ENCODE data around the gene GKN2.
"Not testable (repeated sequence)": the region's sequence is repeated elsewhere in the genome, so short reads cannot be mapped to it uniquely, and the experiment has no call there.

GKN2 gene

DNA sequence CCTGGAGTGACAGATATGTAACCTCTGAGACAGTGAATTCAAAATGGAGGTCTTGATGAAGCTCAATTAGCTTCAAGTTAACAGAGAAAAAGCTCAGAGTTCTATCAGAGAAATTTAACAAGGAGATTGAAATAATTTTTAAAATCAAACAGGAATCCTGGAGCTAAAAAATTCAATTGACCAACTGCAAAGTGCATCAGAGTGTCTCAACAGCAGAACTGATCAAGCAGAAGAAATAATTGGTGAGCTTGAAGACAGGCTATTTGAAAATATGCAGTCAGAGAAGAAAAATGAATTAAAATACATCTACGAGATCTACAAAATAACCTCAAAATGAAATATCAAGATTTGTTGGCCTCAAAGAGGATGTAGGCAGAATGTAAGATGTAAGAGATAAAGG lies 51.1 kb downstream of the GKN2 start:
- H3K4me3 ChIP-seq (ENCODE audit: low read depth, low read length) = no peak overlapping the region
- no peak for DNase-seq (ENCODE audit: low read depth)
- TF ChIP-seq, protein P1, sequence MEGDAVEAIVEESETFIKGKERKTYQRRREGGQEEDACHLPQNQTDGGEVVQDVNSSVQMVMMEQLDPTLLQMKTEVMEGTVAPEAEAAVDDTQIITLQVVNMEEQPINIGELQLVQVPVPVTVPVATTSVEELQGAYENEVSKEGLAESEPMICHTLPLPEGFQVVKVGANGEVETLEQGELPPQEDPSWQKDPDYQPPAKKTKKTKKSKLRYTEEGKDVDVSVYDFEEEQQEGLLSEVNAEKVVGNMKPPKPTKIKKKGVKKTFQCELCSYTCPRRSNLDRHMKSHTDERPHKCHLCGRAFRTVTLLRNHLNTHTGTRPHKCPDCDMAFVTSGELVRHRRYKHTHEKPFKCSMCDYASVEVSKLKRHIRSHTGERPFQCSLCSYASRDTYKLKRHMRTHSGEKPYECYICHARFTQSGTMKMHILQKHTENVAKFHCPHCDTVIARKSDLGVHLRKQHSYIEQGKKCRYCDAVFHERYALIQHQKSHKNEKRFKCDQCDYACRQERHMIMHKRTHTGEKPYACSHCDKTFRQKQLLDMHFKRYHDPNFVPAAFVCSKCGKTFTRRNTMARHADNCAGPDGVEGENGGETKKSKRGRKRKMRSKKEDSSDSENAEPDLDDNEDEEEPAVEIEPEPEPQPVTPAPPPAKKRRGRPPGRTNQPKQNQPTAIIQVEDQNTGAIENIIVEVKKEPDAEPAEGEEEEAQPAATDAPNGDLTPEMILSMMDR (conservative IDR thresholded peaks at IDR 0.05; ENCODE audit: low read depth, low read length) = no peak

DNA sequence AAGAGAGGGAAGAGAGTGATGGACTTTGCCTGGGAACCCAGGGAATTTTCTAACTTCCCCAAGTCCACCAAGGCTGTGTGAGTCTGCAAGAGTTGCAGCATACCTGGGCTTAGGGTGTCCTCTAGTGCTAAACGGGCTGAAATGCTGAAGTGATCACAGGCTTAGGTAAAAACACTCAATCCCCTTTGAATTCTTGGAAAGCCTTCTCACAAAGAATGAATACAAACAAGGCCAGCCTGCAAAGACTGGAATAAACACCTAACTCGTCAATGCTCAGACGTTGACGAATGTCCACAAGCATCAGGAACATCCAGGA lies 51.5 kb downstream of the GKN2 start:
- DNase-seq (ENCODE audit: low read depth) = peak; percentile 62
- H3K4me3 ChIP-seq (ENCODE audit: low read depth, low read length) = no peak overlapping the region
- TF ChIP-seq, protein P1 (conservative IDR thresholded peaks at IDR 0.05; ENCODE audit: low read depth, low read length) = peak; percentile 58

GRCh38 chr2:68900496-68901198 lies 52.0 kb downstream of the GKN2 start:
- no peak overlapping the region for H3K4me3 ChIP-seq (ENCODE audit: low read depth, low read length)
- DNase-seq (ENCODE audit: low read depth) = peak; percentile 10
- TF ChIP-seq, protein P1 (conservative IDR thresholded peaks at IDR 0.05; ENCODE audit: low read depth, low read length) = peak; percentile 31

DNA sequence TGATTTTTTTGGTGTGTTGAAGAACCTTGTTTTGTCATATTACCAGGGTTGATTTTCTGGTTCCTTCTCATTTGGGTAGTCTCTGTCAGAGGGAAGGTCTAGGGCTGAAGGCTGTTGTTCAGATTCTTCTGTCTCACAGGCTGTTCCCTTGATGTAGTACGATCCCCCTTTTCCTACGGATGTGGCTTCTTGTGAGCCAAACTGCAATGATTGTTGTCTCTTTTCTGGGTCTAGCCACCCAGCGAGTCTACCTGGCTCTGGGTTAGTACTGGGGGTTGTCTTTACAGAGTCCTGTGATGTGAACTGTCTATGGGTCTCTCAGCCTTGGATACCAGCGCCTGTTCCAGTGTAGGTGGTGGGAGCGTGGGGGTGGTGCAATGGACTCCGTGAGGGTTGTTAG lies 56.7 kb downstream of the GKN2 start:
- DNase-seq (ENCODE audit: low read depth); H3K4me3 ChIP-seq (ENCODE audit: low read depth, low read length): not testable (repeated sequence)
